Adipocyte (in vitro differentiated cells): ENCODE data around the gene JAM2.

Experiments used
- DNase-seq: peaks from one replicate; pipeline ENCODE4 v3.0.0-alpha.2; 2015; ENCODE audit warnings: low read depth
- H3K27me3 ChIP-seq: replicated peaks from 2 replicates; pipeline ENCODE4 v1.7.0; 2013; ENCODE audit warnings: mild to moderate bottlenecking, low read length, moderate library complexity; ENCODE audit not compliant: control insufficient read depth, insufficient read depth
- H3K36me3 ChIP-seq: 2 replicates; pipeline ENCODE4 v1.7.0; 2013; ENCODE audit warnings: low read length, mild to moderate bottlenecking, moderate library complexity; ENCODE audit not compliant: control insufficient read depth, insufficient read depth, severe bottlenecking
- H3K4me1 ChIP-seq: 2 replicates; pipeline ENCODE4 v1.7.0; 2013; ENCODE audit warnings: mild to moderate bottlenecking, low read length, moderate library complexity; ENCODE audit not compliant: control insufficient read depth, insufficient read depth
- H3K4me3 ChIP-seq: 2 replicates; pipeline ENCODE4 v1.7.0; 2013; ENCODE audit warnings: mild to moderate bottlenecking, low read length, moderate library complexity
- H3K9ac ChIP-seq: 2 replicates; pipeline ENCODE4 v1.7.0; 2013; ENCODE audit warnings: mild to moderate bottlenecking, low read length, moderate library complexity
- H3K9me3 ChIP-seq: 2 replicates; pipeline ENCODE4 v1.7.0; 2013; ENCODE audit warnings: mild to moderate bottlenecking, low read length, moderate library complexity; ENCODE audit not compliant: control insufficient read depth

Gene JAM2

GRCh38 chr21:25626757-25627156 is 12.3 kb upstream of the JAM2 start:
- no peak overlapping the region for H3K9ac ChIP-seq
- no peak overlapping the region for H3K4me3 ChIP-seq
- no peaks in the 10 kb centered on the region for H3K4me1 ChIP-seq
- DNase-seq, result no peak
- no peaks in the 10 kb centered on the region for H3K9me3 ChIP-seq
- no peaks in the 10 kb centered on the region for H3K36me3 ChIP-seq
- H3K27me3 ChIP-seq, result no peaks in the 10 kb centered on the region

- H3K27me3 ChIP-seq, result no peaks in the 10 kb centered on the region
- DNase-seq, result no peak
- H3K4me3 ChIP-seq, result no peak overlapping the region
- H3K9me3 ChIP-seq, result no peaks in the 10 kb centered on the region
- no peaks in the 10 kb centered on the region for H3K36me3 ChIP-seq
- H3K9ac ChIP-seq, result no peak overlapping the region
- H3K4me1 ChIP-seq, result no peaks in the 10 kb centered on the region
Observed at GRCh38 chr21:25632296-25632695, 6.8 kb upstream of the JAM2 start.

GRCh38 chr21:25635310-25635709 is 3.7 kb upstream of the JAM2 start:
- H3K4me1 ChIP-seq, result peaks cover 6% of the 10 kb centered on the region

GRCh38 chr21:25636727-25637126 is 2.3 kb upstream of the JAM2 start:
- Histone ChIP-seq H3K4me1 (peaks cover 6% of the 10 kb centered on the region), H3K36me3 (no peaks in the 10 kb centered on the region)
- DNase-seq, result no peak

More at GRCh38 chr21:25635310-25635709, 3.7 kb upstream of the JAM2 start:
- H3K4me3 ChIP-seq, result no peak overlapping the region
- no peak for DNase-seq
- H3K27me3 ChIP-seq, result no peaks in the 10 kb centered on the region
- no peak overlapping the region for H3K9ac ChIP-seq
- H3K36me3 ChIP-seq, result no peaks in the 10 kb centered on the region
- no peaks in the 10 kb centered on the region for H3K9me3 ChIP-seq

GRCh38 chr21:25637851-25638659 is 1.0 kb upstream of the JAM2 start:
- Histone ChIP-seq H3K36me3 (no peaks in the 10 kb centered on the region), H3K9ac (peak overlapping the region; percentile 37), H3K4me3 (peak overlapping the region; percentile 84), H3K27me3 (no peaks in the 10 kb centered on the region), H3K4me1 (peaks cover 6% of the 10 kb centered on the region), H3K9me3 (no peaks in the 10 kb centered on the region)
- peak; percentile 31 for DNase-seq

More at GRCh38 chr21:25636727-25637126, 2.3 kb upstream of the JAM2 start:
- no peaks in the 10 kb centered on the region for H3K9me3 ChIP-seq
- no peak overlapping the region for H3K4me3 ChIP-seq
- H3K27me3 ChIP-seq, result no peaks in the 10 kb centered on the region
- H3K9ac ChIP-seq, result no peak overlapping the region

- no peaks in the 10 kb centered on the region for H3K27me3 ChIP-seq
- peak; percentile 64 for DNase-seq
- H3K9me3 ChIP-seq, result no peaks in the 10 kb centered on the region
- H3K4me3 ChIP-seq, result peak overlapping the region; percentile 84
- H3K36me3 ChIP-seq, result no peaks in the 10 kb centered on the region
- peak overlapping the region; percentile 39 for H3K9ac ChIP-seq
- H3K4me1 ChIP-seq, result peaks cover 6% of the 10 kb centered on the region
Observed at GRCh38 chr21:25639551-25640201, 618 bp downstream of the JAM2 start.

- no peaks in the 10 kb centered on the region for H3K27me3 ChIP-seq
- H3K9ac ChIP-seq, result peak overlapping the region; percentile 39
- H3K4me1 ChIP-seq, result peaks cover 6% of the 10 kb centered on the region
- DNase-seq, result peak; percentile 66
- peak overlapping the region; percentile 84 for H3K4me3 ChIP-seq
- H3K9me3 ChIP-seq, result no peaks in the 10 kb centered on the region
- no peaks in the 10 kb centered on the region for H3K36me3 ChIP-seq
Observed at GRCh38 chr21:25640202-25640942, 1.3 kb downstream of the JAM2 start.

- Histone ChIP-seq H3K4me3 (peak overlapping the region; percentile 84), H3K36me3 (no peaks in the 10 kb centered on the region), H3K27me3 (no peaks in the 10 kb centered on the region), H3K9me3 (no peaks in the 10 kb centered on the region), H3K4me1 (peaks cover 6% of the 10 kb centered on the region), H3K9ac (no peak overlapping the region)
- DNase-seq, result peak; percentile 78
Observed at GRCh38 chr21:25640943-25641292, 1.9 kb downstream of the JAM2 start.

GRCh38 chr21:25643486-25643885 is 4.4 kb downstream of the JAM2 start:
- Histone ChIP-seq H3K4me1 (peaks cover 6% of the 10 kb centered on the region), H3K4me3 (no peak overlapping the region)

GRCh38 chr21:25646474-25646873 is 7.4 kb downstream of the JAM2 start:
- no peak for DNase-seq
- no peaks in the 10 kb centered on the region for H3K4me1 ChIP-seq
- no peaks in the 10 kb centered on the region for H3K9me3 ChIP-seq
- H3K4me3 ChIP-seq, result no peak overlapping the region
- H3K9ac ChIP-seq, result no peak overlapping the region
- no peaks in the 10 kb centered on the region for H3K36me3 ChIP-seq
- no peaks in the 10 kb centered on the region for H3K27me3 ChIP-seq

More at GRCh38 chr21:25643486-25643885, 4.4 kb downstream of the JAM2 start:
- Histone ChIP-seq H3K36me3 (no peaks in the 10 kb centered on the region), H3K27me3 (no peaks in the 10 kb centered on the region), H3K9me3 (no peaks in the 10 kb centered on the region), H3K9ac (no peak overlapping the region)
- DNase-seq, result no peak

- Histone ChIP-seq H3K4me1 (no peaks in the 10 kb centered on the region), H3K36me3 (no peaks in the 10 kb centered on the region), H3K27me3 (no peaks in the 10 kb centered on the region), H3K4me3 (no peak overlapping the region), H3K9ac (no peak overlapping the region), H3K9me3 (no peaks in the 10 kb centered on the region)
- no peak for DNase-seq
Observed at GRCh38 chr21:25647647-25648046, 8.6 kb downstream of the JAM2 start.
